ENCODE data around the gene DIAPH3. TPM values are rescaled to one million over a fixed set of nuclear protein-coding genes. Genes with fewer than 3 reads are reported as not detected.

DIAPH3 gene
- total RNA-seq, 1 experiment from 2014 or later, result 11.4 TPM

DNA sequence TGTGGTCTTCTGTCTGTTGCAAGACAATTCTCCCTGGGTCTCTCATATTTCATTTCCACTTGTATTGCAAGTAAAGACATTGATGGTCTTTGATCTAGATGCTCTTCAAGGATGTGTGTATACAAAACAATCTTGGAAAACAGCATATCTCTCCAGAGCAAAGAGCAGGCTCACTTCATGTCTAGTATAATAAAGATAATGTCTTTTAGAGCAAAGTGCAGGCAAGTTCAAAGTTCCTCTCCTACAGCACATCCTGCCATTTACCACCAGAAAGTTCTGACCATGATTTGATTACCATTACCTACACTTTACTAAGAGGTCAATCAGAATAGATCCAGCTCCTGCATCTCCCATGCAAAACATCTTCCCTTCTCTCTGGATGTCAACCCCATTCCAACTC lies 162.8 kb downstream of the DIAPH3 start:
- no peaks in the 10 kb centered on the region for H3K9me3 Mint-ChIP-seq (ENCODE audit: low read depth, unreplicated experiment)
- H3K27ac Mint-ChIP-seq (ENCODE audit: unreplicated experiment), result no peak overlapping the region
- intact Hi-C loops (cut with micrococcal nuclease; ENCODE audit: unreplicated experiment), result no loop called here
- H3K27me3 Mint-ChIP-seq (ENCODE audit: unreplicated experiment), result no peaks in the 10 kb centered on the region
- CTCF ChIA-PET, result no interaction called here
- no peak for DNase-seq
- BruUV-seq (replicated peaks), result no TSS peak
- H3K4me3 Mint-ChIP-seq (ENCODE audit: low read depth, unreplicated experiment), result no peak overlapping the region
- TF ChIP-seq, protein P1, sequence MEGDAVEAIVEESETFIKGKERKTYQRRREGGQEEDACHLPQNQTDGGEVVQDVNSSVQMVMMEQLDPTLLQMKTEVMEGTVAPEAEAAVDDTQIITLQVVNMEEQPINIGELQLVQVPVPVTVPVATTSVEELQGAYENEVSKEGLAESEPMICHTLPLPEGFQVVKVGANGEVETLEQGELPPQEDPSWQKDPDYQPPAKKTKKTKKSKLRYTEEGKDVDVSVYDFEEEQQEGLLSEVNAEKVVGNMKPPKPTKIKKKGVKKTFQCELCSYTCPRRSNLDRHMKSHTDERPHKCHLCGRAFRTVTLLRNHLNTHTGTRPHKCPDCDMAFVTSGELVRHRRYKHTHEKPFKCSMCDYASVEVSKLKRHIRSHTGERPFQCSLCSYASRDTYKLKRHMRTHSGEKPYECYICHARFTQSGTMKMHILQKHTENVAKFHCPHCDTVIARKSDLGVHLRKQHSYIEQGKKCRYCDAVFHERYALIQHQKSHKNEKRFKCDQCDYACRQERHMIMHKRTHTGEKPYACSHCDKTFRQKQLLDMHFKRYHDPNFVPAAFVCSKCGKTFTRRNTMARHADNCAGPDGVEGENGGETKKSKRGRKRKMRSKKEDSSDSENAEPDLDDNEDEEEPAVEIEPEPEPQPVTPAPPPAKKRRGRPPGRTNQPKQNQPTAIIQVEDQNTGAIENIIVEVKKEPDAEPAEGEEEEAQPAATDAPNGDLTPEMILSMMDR (IDR thresholded peaks at IDR 0.05; ENCODE audit: unreplicated experiment), result no peak
- H3K36me3 Mint-ChIP-seq (ENCODE audit: insufficient read depth, unreplicated experiment), result no peaks in the 10 kb centered on the region
- H3K4me1 Mint-ChIP-seq (ENCODE audit: low read depth, unreplicated experiment), result no peaks in the 10 kb centered on the region

DNA sequence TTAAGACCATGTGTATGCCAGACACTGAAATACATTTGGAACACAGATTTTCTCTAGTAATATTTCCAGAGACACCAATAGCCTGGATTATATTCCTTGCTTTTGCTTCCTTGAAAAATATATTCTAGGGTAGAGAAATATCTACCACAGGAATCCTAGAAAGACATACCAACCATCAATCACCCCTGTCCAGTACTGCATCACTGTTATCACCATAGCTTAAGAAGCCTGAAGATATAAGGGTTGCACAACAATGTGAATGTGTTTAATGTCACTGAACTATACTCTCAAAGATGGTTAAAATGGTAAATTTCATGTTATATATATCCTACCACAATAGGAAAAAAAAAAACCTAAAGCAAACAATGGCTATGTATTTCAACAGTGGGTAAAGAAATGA lies 163.6 kb downstream of the DIAPH3 start:
- Mint-ChIP-seq H3K4me1 (ENCODE audit: low read depth, unreplicated experiment) (no peaks in the 10 kb centered on the region), H3K27ac (ENCODE audit: unreplicated experiment) (no peak overlapping the region), H3K9me3 (ENCODE audit: low read depth, unreplicated experiment) (no peaks in the 10 kb centered on the region), H3K4me3 (ENCODE audit: low read depth, unreplicated experiment) (no peak overlapping the region), H3K27me3 (ENCODE audit: unreplicated experiment) (no peaks in the 10 kb centered on the region), H3K36me3 (ENCODE audit: insufficient read depth, unreplicated experiment) (no peaks in the 10 kb centered on the region)
- TF ChIP-seq, protein P1 (IDR thresholded peaks at IDR 0.05; ENCODE audit: unreplicated experiment), result no peak
- no TSS peak for BruUV-seq (replicated peaks)
- no peak for DNase-seq
- CTCF ChIA-PET, result no interaction called here
- intact Hi-C loops (cut with micrococcal nuclease; ENCODE audit: unreplicated experiment), result no loop called here

DNA sequence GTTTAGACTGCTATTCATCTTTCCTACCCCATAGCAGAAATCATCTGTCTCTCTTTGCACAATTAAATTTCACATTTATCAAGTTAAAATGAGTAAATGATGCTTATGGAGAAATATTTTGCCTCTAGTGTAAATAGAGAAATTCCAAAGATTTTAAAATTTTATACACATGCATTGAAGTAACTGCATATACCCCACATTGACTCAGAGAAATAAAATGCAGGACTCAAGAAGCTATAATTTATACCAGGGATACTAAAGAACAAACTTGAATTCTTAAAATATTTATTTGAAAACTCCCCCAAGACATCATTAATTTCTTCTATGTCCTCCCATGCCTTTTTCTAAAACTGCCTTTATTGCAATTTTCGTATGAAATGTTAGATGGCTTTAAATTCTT lies 165.8 kb downstream of the DIAPH3 start:
- no TSS peak for BruUV-seq (replicated peaks)
- H3K27ac Mint-ChIP-seq (ENCODE audit: unreplicated experiment), result no peak overlapping the region
- CTCF ChIA-PET, result no interaction called here
- intact Hi-C loops (cut with micrococcal nuclease; ENCODE audit: unreplicated experiment), result no loop called here
- TF ChIP-seq, protein P1 (IDR thresholded peaks at IDR 0.05; ENCODE audit: unreplicated experiment), result no peak
- no peak for DNase-seq
- no peaks in the 10 kb centered on the region for H3K9me3 Mint-ChIP-seq (ENCODE audit: low read depth, unreplicated experiment)
- H3K4me1 Mint-ChIP-seq (ENCODE audit: low read depth, unreplicated experiment), result no peaks in the 10 kb centered on the region
- H3K27me3 Mint-ChIP-seq (ENCODE audit: unreplicated experiment), result no peaks in the 10 kb centered on the region
- no peak overlapping the region for H3K4me3 Mint-ChIP-seq (ENCODE audit: low read depth, unreplicated experiment)
- H3K36me3 Mint-ChIP-seq (ENCODE audit: insufficient read depth, unreplicated experiment), result no peaks in the 10 kb centered on the region

DNA sequence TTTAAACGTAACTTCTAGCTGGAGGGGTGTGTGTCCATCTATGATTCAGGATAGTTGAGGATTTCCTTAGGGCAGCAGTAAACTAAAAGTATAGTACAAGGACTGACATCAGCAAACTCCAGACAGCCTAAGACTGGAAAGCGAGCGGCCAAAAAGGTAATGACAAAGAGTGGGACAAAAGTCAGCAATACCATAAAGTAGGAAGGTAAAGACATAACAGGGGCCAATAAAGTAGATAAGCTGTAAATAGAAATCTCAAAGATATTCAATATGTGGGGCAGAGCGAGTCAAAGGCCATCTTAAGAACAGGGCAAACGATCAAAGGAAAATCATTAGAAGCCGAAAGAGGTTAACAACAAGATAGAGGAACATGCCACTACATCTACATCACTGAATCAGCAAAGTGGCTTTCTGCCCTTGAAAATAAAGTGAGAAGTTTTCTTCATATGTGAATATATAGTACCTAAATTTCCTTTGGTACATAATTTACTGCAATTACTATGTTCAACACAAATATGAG lies 167.2 kb downstream of the DIAPH3 start:
- TF ChIP-seq, protein P1 (IDR thresholded peaks at IDR 0.05; ENCODE audit: unreplicated experiment), result no peak
- no TSS peak for BruUV-seq (replicated peaks)
- H3K36me3 Mint-ChIP-seq (ENCODE audit: insufficient read depth, unreplicated experiment), result no peaks in the 10 kb centered on the region
- intact Hi-C loops (cut with micrococcal nuclease; ENCODE audit: unreplicated experiment), result no loop called here
- no peaks in the 10 kb centered on the region for H3K27me3 Mint-ChIP-seq (ENCODE audit: unreplicated experiment)
- no peaks in the 10 kb centered on the region for H3K9me3 Mint-ChIP-seq (ENCODE audit: low read depth, unreplicated experiment)
- H3K4me1 Mint-ChIP-seq (ENCODE audit: low read depth, unreplicated experiment), result no peaks in the 10 kb centered on the region
- no peak overlapping the region for H3K27ac Mint-ChIP-seq (ENCODE audit: unreplicated experiment)
- DNase-seq, result no peak
- H3K4me3 Mint-ChIP-seq (ENCODE audit: low read depth, unreplicated experiment), result no peak overlapping the region
- CTCF ChIA-PET, result no interaction called here

Measured in Calu3 (cell line).